GM12878 (cell line): ENCODE data around the gene CNN2. TPM values are rescaled to one million over a fixed set of nuclear protein-coding genes. Genes with fewer than 3 reads are reported as not detected.

Experiments used
- ATF7 ChIP-seq: fragments of 450-650 bp; IDR thresholded peaks from 2 replicates; pipeline ENCODE4 v1.6.1; 2016; ENCODE audit warnings: low read depth, mild to moderate bottlenecking
- BHLHE40 ChIP-seq, 2 experiments: fragments of 450-650 bp in 1 of 2; IDR thresholded peaks; 2 replicates each; pipeline ENCODE4 v1.6.1; 2011 to 2017; ENCODE audit warnings: low read depth in 2 of 2, borderline replicate concordance in 1 of 2, improper control_type of control experiment in 1 of 2, low read length in 1 of 2, mild to moderate bottlenecking in 1 of 2
- CREM ChIP-seq: IDR thresholded peaks from 2 replicates; pipeline ENCODE4 v1.6.1; 2014; ENCODE audit warnings: antibody characterized with exemption, low read depth
- EED ChIP-seq: sonication (generic); IDR thresholded peaks from 2 replicates; pipeline ENCODE4 v1.6.1; 2016; ENCODE audit warnings: antibody characterized with exemption, low read depth
- EGR1 ChIP-seq, 2 experiments: IDR thresholded peaks; 1 replicate in 1 of 2; 2 replicates in 1 of 2; pipeline ENCODE4 v1.6.1; 2011 to 2012; ENCODE audit warnings: low read depth in 2 of 2, low read length in 2 of 2, borderline replicate concordance in 1 of 2, mild to moderate bottlenecking in 1 of 2, moderate library complexity in 1 of 2
- GABPA ChIP-seq: IDR thresholded peaks from 2 replicates; pipeline ENCODE4 v1.6.1; 2014; ENCODE audit warnings: antibody characterized with exemption, low read depth, mild to moderate bottlenecking, inconsistent platforms
- HCFC1 ChIP-seq: fragments of 150-350 bp; IDR thresholded peaks from 2 replicates; pipeline ENCODE4 v1.6.1; 2014; ENCODE audit warnings: low read length
- HDAC2 ChIP-seq: fragments of 200-600 bp; sonication (generic); IDR thresholded peaks from 2 replicates; pipeline ENCODE4 v1.6.1; 2017
- HDGF ChIP-seq: fragments of 450-650 bp; IDR thresholded peaks from 2 replicates; pipeline ENCODE4 v1.6.1; 2016; ENCODE audit warnings: antibody characterized with exemption
- KLF5 ChIP-seq: fragments of 450-650 bp; IDR thresholded peaks from 2 replicates; pipeline ENCODE4 v1.6.1; 2014; ENCODE audit warnings: mild to moderate bottlenecking; ENCODE audit not compliant: partially characterized antibody
- MYC ChIP-seq: IDR thresholded peaks from 2 replicates; pipeline ENCODE4 v1.6.1; 2011; ENCODE audit warnings: mild to moderate bottlenecking, low read length, moderate library complexity, inconsistent platforms; ENCODE audit not compliant: insufficient read depth, insufficient replicate concordance, insufficient read length, severe bottlenecking
- PBX3 ChIP-seq: IDR thresholded peaks from 2 replicates; pipeline ENCODE4 v1.6.1; 2011; ENCODE audit warnings: mild to moderate bottlenecking, low read depth, low read length, moderate library complexity; ENCODE audit not compliant: insufficient replicate concordance
- POLR2A ChIP-seq: IDR thresholded peaks from 2 replicates; pipeline ENCODE4 v1.6.1; 2011; ENCODE audit warnings: low read depth, mild to moderate bottlenecking, low read length
- RB1 ChIP-seq: fragments of 450-650 bp; formaldehyde crosslinking; IDR thresholded peaks from 2 replicates; pipeline ENCODE4 v1.6.1; 2017; ENCODE audit warnings: mild to moderate bottlenecking, borderline replicate concordance
- RELA ChIP-seq: fragments of 450-650 bp; IDR thresholded peaks from 2 replicates; pipeline ENCODE4 v1.8.0; 2014; ENCODE audit warnings: borderline replicate concordance; ENCODE audit not compliant: partially characterized antibody
- RUNX3 ChIP-seq: IDR thresholded peaks from 2 replicates; pipeline ENCODE4 v1.6.1; 2012; ENCODE audit warnings: low read length, inconsistent platforms
- TAF1 ChIP-seq: IDR thresholded peaks from 2 replicates; pipeline ENCODE4 v1.6.1; 2011; ENCODE audit warnings: mild to moderate bottlenecking, low read depth, low read length, borderline replicate concordance
- TARDBP ChIP-seq: IDR thresholded peaks from 2 replicates; pipeline ENCODE4 v1.6.1; 2016; ENCODE audit warnings: borderline replicate concordance
- TCF3 ChIP-seq: IDR thresholded peaks from 2 replicates; pipeline ENCODE4 v1.6.1; 2012; ENCODE audit warnings: low read depth, mild to moderate bottlenecking, low read length, borderline replicate concordance; ENCODE audit not compliant: insufficient read depth
- polyA plus RNA-seq, 11 experiments: library from polyadenylated mRNA; depleted of rRNA in 4 of 11; unstranded in 6 of 11; stranded (reverse) in 5 of 11; fragments of >200 nt; fragmentation: Nextera tagmentation in 4 of 11; fragmentation: Illumina TruSeq in 1 of 11; extraction: Ambion mirVana in 4 of 11; extraction: Trizol in 1 of 11; gene quantifications; 1 replicate in 1 of 11; 2 replicates in 10 of 11; pipeline versions ENCODE4 v1.2.1 to v1.2.3, GENCODE V29; 2011 to 2016; ENCODE audit warnings: inconsistent platforms in 2 of 11, missing spikeins in 2 of 11, low read depth in 1 of 11
- total RNA-seq, 4 experiments: library from RNA; depleted of rRNA in 3 of 4; stranded (reverse); fragments of >200 nt in 3 of 4; fragmentation: Illumina TruSeq in 1 of 4; extraction: Trizol in 1 of 4; gene quantifications; 2 replicates each; pipeline versions ENCODE4 v1.2.1 to v1.2.3, GENCODE V29; 2013 to 2021
- TF ChIP-seq, protein P1 (sequence below): IDR thresholded peaks from 2 replicates; pipeline ENCODE4 v1.6.1; 2012; ENCODE audit warnings: mild to moderate bottlenecking, low read depth, low read length
- TF ChIP-seq, protein P2 (sequence below): IDR thresholded peaks from 2 replicates; pipeline ENCODE4 v1.6.1; 2012; ENCODE audit warnings: low read depth, low read length, improper control_type of control experiment

The CNN2 gene
- total and polyA plus RNA-seq, 10 of the 15 experiments (the other 5 are each of a cell fraction or from before 2014, with no cell fraction given) = 34.7 to 311 (median 172) TPM

DNA sequence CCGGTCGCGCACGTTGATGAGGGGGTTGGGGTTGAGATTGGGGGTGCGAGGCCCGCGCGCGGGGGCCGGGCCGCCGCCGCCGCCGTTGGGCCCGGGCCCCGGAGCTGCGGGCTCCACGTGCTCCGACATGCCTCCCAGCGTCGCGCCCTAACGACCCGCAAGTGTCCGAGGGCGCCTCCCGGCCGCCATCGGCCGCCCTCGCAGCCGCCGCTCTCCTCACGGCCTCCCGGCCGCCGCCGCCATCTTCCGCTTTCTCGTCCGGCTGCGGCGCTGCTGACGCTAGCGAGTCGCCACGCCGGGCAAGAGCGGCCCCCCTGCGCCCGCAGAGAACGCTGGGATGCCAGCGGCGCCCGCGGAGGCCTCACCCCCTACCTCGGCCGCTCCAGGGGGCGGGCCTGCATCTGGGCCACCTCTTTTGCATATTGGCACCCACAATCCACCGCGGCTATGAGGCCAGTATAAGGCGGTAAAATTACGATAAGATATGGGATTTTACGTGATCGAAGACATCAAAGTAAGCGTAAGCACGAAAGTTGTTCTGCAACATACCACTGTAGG lies 5.5 kb upstream of the CNN2 start, which contains the start of gene TMEM259 (continued):
- TF ChIP-seq TAF1 (peak; percentile 97), BHLHE40 (IDR thresholded peaks at IDR 0.05; ENCODE audit: borderline replicate concordance in 1 of 2, low read depth in 2 of 2, low read length in 1 of 2) (peak in 1 of 2 experiments; percentile 7; a peak in 2 of 4 replicates), TCF3 (0 out of 2 replicates have a peak, but pooled peaks have one; percentile 39), TARDBP (no peak), CREM (peak; percentile 54; the same call in 1 of the 2 replicates), HDGF (no peak), KLF5 (peak; percentile 24), EGR1 (IDR thresholded peaks at IDR 0.05; ENCODE audit: borderline replicate concordance in 1 of 2, low read depth in 2 of 2, low read length in 2 of 2) (peak in 1 of 2 experiments; percentile 75; a peak in 2 of 3 replicates), ATF7 (no peak), POLR2A (peak; percentile 82), RUNX3 (no peak), HCFC1 (peak; percentile 52; the same call in 1 of the 2 replicates), GABPA (no peak), RB1 (0 out of 2 replicates have a peak, but pooled peaks have one; percentile 52), RELA (no peak), PBX3 (no peak), EED (no peak), HDAC2 (no peak), MYC (peak; percentile 80)
- TF ChIP-seq, protein P1, sequence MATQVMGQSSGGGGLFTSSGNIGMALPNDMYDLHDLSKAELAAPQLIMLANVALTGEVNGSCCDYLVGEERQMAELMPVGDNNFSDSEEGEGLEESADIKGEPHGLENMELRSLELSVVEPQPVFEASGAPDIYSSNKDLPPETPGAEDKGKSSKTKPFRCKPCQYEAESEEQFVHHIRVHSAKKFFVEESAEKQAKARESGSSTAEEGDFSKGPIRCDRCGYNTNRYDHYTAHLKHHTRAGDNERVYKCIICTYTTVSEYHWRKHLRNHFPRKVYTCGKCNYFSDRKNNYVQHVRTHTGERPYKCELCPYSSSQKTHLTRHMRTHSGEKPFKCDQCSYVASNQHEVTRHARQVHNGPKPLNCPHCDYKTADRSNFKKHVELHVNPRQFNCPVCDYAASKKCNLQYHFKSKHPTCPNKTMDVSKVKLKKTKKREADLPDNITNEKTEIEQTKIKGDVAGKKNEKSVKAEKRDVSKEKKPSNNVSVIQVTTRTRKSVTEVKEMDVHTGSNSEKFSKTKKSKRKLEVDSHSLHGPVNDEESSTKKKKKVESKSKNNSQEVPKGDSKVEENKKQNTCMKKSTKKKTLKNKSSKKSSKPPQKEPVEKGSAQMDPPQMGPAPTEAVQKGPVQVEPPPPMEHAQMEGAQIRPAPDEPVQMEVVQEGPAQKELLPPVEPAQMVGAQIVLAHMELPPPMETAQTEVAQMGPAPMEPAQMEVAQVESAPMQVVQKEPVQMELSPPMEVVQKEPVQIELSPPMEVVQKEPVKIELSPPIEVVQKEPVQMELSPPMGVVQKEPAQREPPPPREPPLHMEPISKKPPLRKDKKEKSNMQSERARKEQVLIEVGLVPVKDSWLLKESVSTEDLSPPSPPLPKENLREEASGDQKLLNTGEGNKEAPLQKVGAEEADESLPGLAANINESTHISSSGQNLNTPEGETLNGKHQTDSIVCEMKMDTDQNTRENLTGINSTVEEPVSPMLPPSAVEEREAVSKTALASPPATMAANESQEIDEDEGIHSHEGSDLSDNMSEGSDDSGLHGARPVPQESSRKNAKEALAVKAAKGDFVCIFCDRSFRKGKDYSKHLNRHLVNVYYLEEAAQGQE = no peak
- TF ChIP-seq, protein P2, sequence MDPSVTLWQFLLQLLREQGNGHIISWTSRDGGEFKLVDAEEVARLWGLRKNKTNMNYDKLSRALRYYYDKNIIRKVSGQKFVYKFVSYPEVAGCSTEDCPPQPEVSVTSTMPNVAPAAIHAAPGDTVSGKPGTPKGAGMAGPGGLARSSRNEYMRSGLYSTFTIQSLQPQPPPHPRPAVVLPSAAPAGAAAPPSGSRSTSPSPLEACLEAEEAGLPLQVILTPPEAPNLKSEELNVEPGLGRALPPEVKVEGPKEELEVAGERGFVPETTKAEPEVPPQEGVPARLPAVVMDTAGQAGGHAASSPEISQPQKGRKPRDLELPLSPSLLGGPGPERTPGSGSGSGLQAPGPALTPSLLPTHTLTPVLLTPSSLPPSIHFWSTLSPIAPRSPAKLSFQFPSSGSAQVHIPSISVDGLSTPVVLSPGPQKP = no peak
